GM12878 (cell line): ENCODE results near the gene ASB2. TPM values are rescaled to one million over a fixed set of nuclear protein-coding genes. Genes with fewer than 3 reads are reported as not detected.

Experiments
- ATAC-seq: fragments of 200-7000 bp; cut with Tn5 transposase; 3 replicates; pipeline ENCODE4 v1.9.1; 2020; ENCODE audit warnings: mild to moderate bottlenecking, moderate library complexity
- BruUV-seq: library from RNA; stranded (reverse); fragments of 400-500 nt; replicated peaks from 2 replicates; lab custom pipeline; 2021; lab: Mats Ljungman, UMichigan
- CTCF ChIA-PET: fragments of 300-600 bp; sonication (Branson Sonifier 250); formaldehyde crosslinking; extraction: SDS; loops from one replicate; lab custom pipeline; 2021; ENCODE audit warnings: inconsistent platforms; lab: Yijun Ruan, JAX
- POLR2A ChIA-PET: fragments of 350-600 bp; formaldehyde crosslinking; extraction: SDS; loops from one replicate; lab custom pipeline; 2021; ENCODE audit warnings: inconsistent platforms; lab: Charles Lee
- RAD21 ChIA-PET: fragments of 300-600 bp; sonication (Branson Sonifier 250); formaldehyde crosslinking; loops from one replicate; lab custom pipeline; 2023; ENCODE audit warnings: antibody characterized with exemption; ENCODE audit not compliant: unreplicated experiment; lab: Charles Lee
- SMC1A ChIA-PET: fragments of 300-600 bp; sonication (Branson Sonifier 250); formaldehyde crosslinking; loops from one replicate; lab custom pipeline; 2023; ENCODE audit not compliant: unreplicated experiment, uncharacterized antibody; lab: Charles Lee
- DNase-seq: peaks from one replicate; pipeline ENCODE4 v3.0.0-alpha.2; 2011; ENCODE audit warnings: low read depth, low spot score
- FAIRE-seq: peaks from 3 replicates; lab custom pipeline; 2011; peaks lifted over from hg19 to GRCh38; lab: Jason Lieb, UNC
- H2AFZ ChIP-seq: 2 replicates; pipeline ENCODE4 v1.6.0; 2011; ENCODE audit warnings: low read depth, low read length, control low read depth; ENCODE audit not compliant: control insufficient read depth
- H3K27ac ChIP-seq: 2 replicates; pipeline ENCODE4 v1.5.1; 2011; ENCODE audit warnings: control low read depth; ENCODE audit not compliant: control insufficient read depth, insufficient read depth
- H3K27me3 ChIP-seq, 2 experiments: replicated peaks in 1 of 2; 2 replicates each; pipeline versions ENCODE4 v1.6.0 to v1.6.1; 2011; ENCODE audit warnings: low read length in 1 of 2; ENCODE audit not compliant: control insufficient read depth in 2 of 2, insufficient read depth in 2 of 2
- H3K36me3 ChIP-seq, 2 experiments: 2 replicates each; pipeline ENCODE4 v1.5.1; 2011; ENCODE audit warnings: low read length in 1 of 2; ENCODE audit not compliant: control insufficient read depth in 2 of 2, insufficient read depth in 2 of 2
- H3K4me1 ChIP-seq: 2 replicates; pipeline ENCODE4 v1.6.1; 2011; ENCODE audit warnings: mild to moderate bottlenecking, low read length, moderate library complexity, mixed read lengths; ENCODE audit not compliant: control insufficient read depth, insufficient read depth
- H3K4me2 ChIP-seq: 2 replicates; pipeline ENCODE4 v1.6.0; 2011; ENCODE audit warnings: control low read depth; ENCODE audit not compliant: control insufficient read depth, insufficient read depth
- H3K4me3 ChIP-seq: fragments of 200-600 bp; sonication (generic); 2 replicates; pipeline ENCODE4 v1.5.1; 2016
- H3K79me2 ChIP-seq: 2 replicates; pipeline ENCODE4 v1.6.0; 2011; ENCODE audit warnings: low read length; ENCODE audit not compliant: control insufficient read depth, insufficient read depth
- H3K9ac ChIP-seq: 2 replicates; pipeline ENCODE4 v1.8.0; 2011; ENCODE audit warnings: low read length, control low read depth, mixed read lengths; ENCODE audit not compliant: control insufficient read depth, insufficient read depth
- H3K9me3 ChIP-seq: replicated peaks from 3 replicates; pipeline ENCODE4 v1.5.1; 2011; ENCODE audit warnings: mild to moderate bottlenecking, low read length; ENCODE audit not compliant: control insufficient read depth, insufficient read depth
- H4K20me1 ChIP-seq: 2 replicates; pipeline ENCODE4 v1.6.0; 2011; ENCODE audit not compliant: control insufficient read depth, insufficient read depth
- IKZF2 ChIP-seq, 2 experiments: fragments of 450-650 bp; IDR thresholded peaks; 2 replicates each; pipeline ENCODE4 v1.6.1; 2017; ENCODE audit warnings: mild to moderate bottlenecking in 2 of 2, moderate library complexity in 2 of 2
- LARP7 ChIP-seq: fragments of 450-650 bp; IDR thresholded peaks from 2 replicates; pipeline ENCODE4 v1.6.1; 2017; ENCODE audit warnings: mild to moderate bottlenecking
- NFIC ChIP-seq: IDR thresholded peaks from 2 replicates; pipeline ENCODE4 v1.6.1; 2012; ENCODE audit warnings: low read depth, mild to moderate bottlenecking, inconsistent platforms, low read length, moderate library complexity
- NR2C1 ChIP-seq: fragments of 450-650 bp; IDR thresholded peaks from 2 replicates; pipeline ENCODE4 v1.6.1; 2017; ENCODE audit warnings: antibody characterized with exemption, mild to moderate bottlenecking, moderate library complexity
- POU2F2 ChIP-seq: IDR thresholded peaks from 3 replicates; pipeline ENCODE4 v1.6.1; 2011; ENCODE audit warnings: low read depth, mild to moderate bottlenecking, low read length, borderline replicate concordance
- SMAD1 ChIP-seq: fragments of 450-650 bp; IDR thresholded peaks from 2 replicates; pipeline ENCODE4 v1.6.1; 2018; ENCODE audit warnings: mild to moderate bottlenecking, low read depth; ENCODE audit not compliant: partially characterized antibody
- SMARCA5 ChIP-seq: fragments of 450-650 bp; IDR thresholded peaks from 2 replicates; pipeline ENCODE4 v1.6.1; 2017; ENCODE audit warnings: mild to moderate bottlenecking
- TCF7 ChIP-seq: IDR thresholded peaks from 2 replicates; pipeline ENCODE4 v1.6.1; 2014; ENCODE audit warnings: antibody characterized with exemption, borderline replicate concordance
- ZNF622 ChIP-seq: fragments of 450-650 bp; IDR thresholded peaks from 2 replicates; pipeline ENCODE4 v1.6.1; 2017; ENCODE audit warnings: mild to moderate bottlenecking, inconsistent platforms
- WGBS: methylation state at CpG from one replicate; pipeline ENCODE4 v1.1.6; 2016; ENCODE audit warnings: low lambda C conversion rate; ENCODE audit not compliant: insufficient replicate concordance, insufficient coverage; ENCODE audit errors: missing lambda C conversion rate; 5-methylcytosine and 5-hydroxymethylcytosine counted together
- in situ Hi-C: fragments of 300-500 bp; cut with MboI; formaldehyde crosslinking; loops from 9 replicates; pipeline ENCODE4 v1.14.3; 2018; ENCODE audit warnings: mixed read lengths
- intact Hi-C: fragments of 100-400 bp; cut with micrococcal nuclease; formaldehyde crosslinking; loops from one replicate; pipeline ENCODE4 v1.14.2; 2022; ENCODE audit not compliant: unreplicated experiment
- polyA plus RNA-seq, 11 experiments: library from polyadenylated mRNA; depleted of rRNA in 4 of 11; unstranded in 6 of 11; stranded (reverse) in 5 of 11; fragments of >200 nt; fragmentation: Nextera tagmentation in 4 of 11; fragmentation: Illumina TruSeq in 1 of 11; extraction: Ambion mirVana in 4 of 11; extraction: Trizol in 1 of 11; gene quantifications; 1 replicate in 1 of 11; 2 replicates in 10 of 11; pipeline versions ENCODE4 v1.2.1 to v1.2.3, GENCODE V29; 2011 to 2016; ENCODE audit warnings: inconsistent platforms in 2 of 11, missing spikeins in 2 of 11, low read depth in 1 of 11
- total RNA-seq, 4 experiments: library from RNA; depleted of rRNA in 3 of 4; stranded (reverse); fragments of >200 nt in 3 of 4; fragmentation: Illumina TruSeq in 1 of 4; extraction: Trizol in 1 of 4; gene quantifications; 2 replicates each; pipeline versions ENCODE4 v1.2.1 to v1.2.3, GENCODE V29; 2013 to 2021
- TF ChIP-seq, protein P1 (sequence below): IDR thresholded peaks from 2 replicates; pipeline ENCODE4 v1.6.1; 2012; ENCODE audit warnings: low read depth, low read length, improper control_type of control experiment
- TF ChIP-seq, protein P2 (sequence below): fragments of 450-650 bp; conservative IDR thresholded peaks from 2 replicates; pipeline ENCODE4 v1.6.1; 2017; ENCODE audit warnings: mild to moderate bottlenecking, moderate library complexity
- TF ChIP-seq, protein P3 (sequence below): IDR thresholded peaks from 2 replicates; pipeline ENCODE4 v1.6.1; 2012; ENCODE audit warnings: low read depth, low read length, improper control_type of control experiment

Gene ASB2
- total and polyA plus RNA-seq, 10 of the 15 experiments (the other 5 are each of a cell fraction or from before 2014, with no cell fraction given), result 3.0 to 54.8 (median 33.5) TPM

DNA sequence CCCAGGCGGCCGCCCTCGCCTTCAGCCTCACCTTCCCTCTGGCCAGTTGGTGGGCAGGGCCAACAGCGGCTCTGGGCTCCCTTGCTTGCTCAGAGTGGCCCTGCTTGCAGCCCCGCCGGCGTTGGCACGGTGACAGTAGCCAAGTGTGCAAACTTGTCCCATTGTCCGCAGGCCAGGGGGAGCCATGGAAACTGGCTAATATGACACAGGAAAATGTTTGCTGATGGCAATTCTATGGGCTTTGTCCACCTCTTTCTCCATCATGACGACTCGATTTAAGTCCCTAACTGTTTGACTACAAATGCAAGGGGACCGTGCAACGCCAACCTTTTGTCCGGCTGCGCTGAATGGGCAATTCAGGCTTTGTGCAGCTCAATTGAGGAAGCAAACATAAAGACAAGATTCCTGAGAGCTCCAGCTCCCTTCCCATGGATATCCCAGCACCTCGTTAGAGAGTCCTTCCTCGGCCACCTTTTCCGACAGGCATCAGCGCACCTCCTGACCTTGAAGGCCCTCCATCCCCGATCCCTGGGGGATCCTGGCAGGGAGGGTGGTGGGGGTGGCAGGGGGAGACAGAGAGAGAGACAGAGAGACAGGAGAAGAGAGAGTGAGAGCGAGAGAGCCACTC lies 50.0 kb downstream of the ASB2 start:
- ChIA-PET SMC1A (no interaction called here), CTCF (no interaction called here), POLR2A (no interaction called here), RAD21 (no interaction called here)
- H4K20me1 ChIP-seq, result no peaks in the 10 kb centered on the region
- DNase-seq (no peak), FAIRE-seq (no peak), ATAC-seq (no peak)
- H3K36me3 ChIP-seq, result no peaks in the 10 kb centered on the region
- in situ Hi-C loops (no loop called here), intact Hi-C loops (no loop called here)
- no peak overlapping the region for H2AFZ ChIP-seq
- no peak overlapping the region for H3K9ac ChIP-seq
- WGBS, result 59% methylated on average over 21 of the region's 21 CpGs
- no peak overlapping the region for H3K27ac ChIP-seq
- H3K4me2 ChIP-seq, result no peak overlapping the region
- H3K4me1 ChIP-seq, result no peaks in the 10 kb centered on the region
- H3K4me3 ChIP-seq, result no peak overlapping the region
- H3K27me3 ChIP-seq, result peaks cover 0 to 3% of the 10 kb centered on the region in 2 experiments; a peak in 2 of 4 replicates
- no peaks in the 10 kb centered on the region for H3K79me2 ChIP-seq
- BruUV-seq, result no TSS peak
- H3K9me3 ChIP-seq, result no peaks in the 10 kb centered on the region
- TF ChIP-seq ZNF622 (no peak), TCF7 (no peak)
- TF ChIP-seq, protein P1, sequence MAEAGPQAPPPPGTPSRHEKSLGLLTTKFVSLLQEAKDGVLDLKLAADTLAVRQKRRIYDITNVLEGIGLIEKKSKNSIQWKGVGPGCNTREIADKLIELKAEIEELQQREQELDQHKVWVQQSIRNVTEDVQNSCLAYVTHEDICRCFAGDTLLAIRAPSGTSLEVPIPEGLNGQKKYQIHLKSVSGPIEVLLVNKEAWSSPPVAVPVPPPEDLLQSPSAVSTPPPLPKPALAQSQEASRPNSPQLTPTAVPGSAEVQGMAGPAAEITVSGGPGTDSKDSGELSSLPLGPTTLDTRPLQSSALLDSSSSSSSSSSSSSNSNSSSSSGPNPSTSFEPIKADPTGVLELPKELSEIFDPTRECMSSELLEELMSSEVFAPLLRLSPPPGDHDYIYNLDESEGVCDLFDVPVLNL, result no peak

DNA sequence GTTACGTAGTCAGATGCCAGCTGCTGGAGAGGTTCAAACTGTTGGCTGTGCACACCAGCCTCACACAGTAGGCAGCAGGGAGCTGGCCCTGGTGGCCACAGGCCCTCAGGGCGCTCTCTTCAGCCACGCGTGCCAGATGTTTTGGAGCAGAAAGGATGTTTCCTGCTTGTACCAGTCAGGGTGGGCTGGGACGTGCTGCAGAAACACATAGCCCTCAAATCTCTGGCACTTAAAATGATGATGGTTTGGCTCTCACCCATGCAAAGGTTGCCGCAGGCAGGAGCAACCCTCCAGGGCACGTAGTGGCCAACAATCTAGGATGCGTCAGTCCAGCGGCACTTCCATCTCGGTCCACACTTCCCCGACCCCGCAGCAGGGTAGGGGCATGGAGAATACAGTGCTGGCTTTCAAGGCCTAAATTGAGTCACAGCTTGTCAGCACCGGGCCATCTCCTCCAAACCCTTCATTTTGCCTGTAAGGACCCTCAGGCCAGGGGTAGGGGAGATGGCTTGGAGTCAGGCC lies 50.9 kb downstream of the ASB2 start:
- H2AFZ ChIP-seq, result no peak overlapping the region
- no TSS peak for BruUV-seq
- in situ Hi-C loops (no loop called here), intact Hi-C loops (no loop called here)
- 39% methylated on average over 13 of the region's 13 CpGs for WGBS
- ChIA-PET CTCF (interaction anchor here (1.7 kb wide), 1 partner anchor 76 kb away, joined by 4 read pairs; no protein-coding TSS in a partner anchor), SMC1A (interaction anchor here (0.6 to 1.2 kb wide), 2 partner anchors 15 to 1461 kb away, joined by 3 read pairs; no protein-coding TSS in a partner anchor), POLR2A (no interaction called here), RAD21 (no interaction called here)
- no peaks in the 10 kb centered on the region for H3K9me3 ChIP-seq
- H3K36me3 ChIP-seq, result no peaks in the 10 kb centered on the region
- no peaks in the 10 kb centered on the region for H3K79me2 ChIP-seq
- no peak overlapping the region for H3K4me3 ChIP-seq
- no peak overlapping the region for H3K9ac ChIP-seq
- H3K4me2 ChIP-seq, result no peak overlapping the region
- H3K27ac ChIP-seq, result no peak overlapping the region
- ATAC-seq (no peak), DNase-seq (no peak), FAIRE-seq (no peak)
- H3K27me3 ChIP-seq, result peaks cover 0 to 3% of the 10 kb centered on the region in 2 experiments; a peak in 2 of 4 replicates
- no peaks in the 10 kb centered on the region for H4K20me1 ChIP-seq
- H3K4me1 ChIP-seq, result no peaks in the 10 kb centered on the region
- TF ChIP-seq, protein P2, sequence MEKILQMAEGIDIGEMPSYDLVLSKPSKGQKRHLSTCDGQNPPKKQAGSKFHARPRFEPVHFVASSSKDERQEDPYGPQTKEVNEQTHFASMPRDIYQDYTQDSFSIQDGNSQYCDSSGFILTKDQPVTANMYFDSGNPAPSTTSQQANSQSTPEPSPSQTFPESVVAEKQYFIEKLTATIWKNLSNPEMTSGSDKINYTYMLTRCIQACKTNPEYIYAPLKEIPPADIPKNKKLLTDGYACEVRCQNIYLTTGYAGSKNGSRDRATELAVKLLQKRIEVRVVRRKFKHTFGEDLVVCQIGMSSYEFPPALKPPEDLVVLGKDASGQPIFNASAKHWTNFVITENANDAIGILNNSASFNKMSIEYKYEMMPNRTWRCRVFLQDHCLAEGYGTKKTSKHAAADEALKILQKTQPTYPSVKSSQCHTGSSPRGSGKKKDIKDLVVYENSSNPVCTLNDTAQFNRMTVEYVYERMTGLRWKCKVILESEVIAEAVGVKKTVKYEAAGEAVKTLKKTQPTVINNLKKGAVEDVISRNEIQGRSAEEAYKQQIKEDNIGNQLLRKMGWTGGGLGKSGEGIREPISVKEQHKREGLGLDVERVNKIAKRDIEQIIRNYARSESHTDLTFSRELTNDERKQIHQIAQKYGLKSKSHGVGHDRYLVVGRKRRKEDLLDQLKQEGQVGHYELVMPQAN, result no peak
- TF ChIP-seq LARP7, result no peak
- TF ChIP-seq NR2C1, result no peak
- no peak for TF ChIP-seq IKZF2 (IDR thresholded peaks at IDR 0.05)
- TF ChIP-seq POU2F2, result no peak
- TF ChIP-seq SMARCA5, result no peak
- TF ChIP-seq SMAD1, result no peak
- TF ChIP-seq, protein P3, sequence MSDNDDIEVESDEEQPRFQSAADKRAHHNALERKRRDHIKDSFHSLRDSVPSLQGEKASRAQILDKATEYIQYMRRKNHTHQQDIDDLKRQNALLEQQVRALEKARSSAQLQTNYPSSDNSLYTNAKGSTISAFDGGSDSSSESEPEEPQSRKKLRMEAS, result no peak
- no peak for TF ChIP-seq NFIC
